H1 (cell line): Measurements from ENCODE around the gene GRIA4. TPM values are rescaled to one million over a fixed set of nuclear protein-coding genes. Genes with fewer than 3 reads are reported as not detected.

ENCODE experiments used
- CHD2 ChIP-seq: IDR thresholded peaks from 2 replicates; pipeline ENCODE4 v1.6.1; 2012; ENCODE audit warnings: low read length, improper control_type of control experiment
- CTBP2 ChIP-seq: IDR thresholded peaks from 2 replicates; pipeline ENCODE4 v1.7.0; 2011; ENCODE audit warnings: borderline replicate concordance, mild to moderate bottlenecking, moderate library complexity, mixed read lengths, low read length; ENCODE audit not compliant: insufficient read depth, insufficient read length
- FOSL1 ChIP-seq: IDR thresholded peaks from 2 replicates; pipeline ENCODE4 v1.6.1; 2011; ENCODE audit warnings: mild to moderate bottlenecking, low read depth, low read length, moderate library complexity; ENCODE audit not compliant: insufficient read depth
- GABPA ChIP-seq: IDR thresholded peaks from 2 replicates; pipeline ENCODE4 v1.6.1; 2011; ENCODE audit warnings: mild to moderate bottlenecking, low read length, moderate library complexity, borderline replicate concordance; ENCODE audit not compliant: insufficient read depth
- JUN ChIP-seq: IDR thresholded peaks from 2 replicates; pipeline ENCODE4 v1.6.1; 2011; ENCODE audit warnings: low read depth, mild to moderate bottlenecking, improper control_type of control experiment, low read length
- NANOG ChIP-seq: IDR thresholded peaks from 2 replicates; pipeline ENCODE4 v1.6.1; 2011; ENCODE audit warnings: low read length, low read depth, mild to moderate bottlenecking, inconsistent platforms; ENCODE audit not compliant: insufficient read depth, poor library complexity, severe bottlenecking
- RBBP5 ChIP-seq: IDR thresholded peaks from 2 replicates; pipeline ENCODE4 v1.7.1; 2012; ENCODE audit warnings: low read depth, mild to moderate bottlenecking, inconsistent platforms, low read length, moderate library complexity, borderline replicate concordance
- SRF ChIP-seq: IDR thresholded peaks from 2 replicates; pipeline ENCODE4 v1.6.1; 2011; ENCODE audit warnings: mild to moderate bottlenecking, low read depth, low read length, moderate library complexity
- SUZ12 ChIP-seq: fragments of 200-600 bp; sonication (generic); IDR thresholded peaks from 2 replicates; pipeline ENCODE4 v1.6.1; 2012; ENCODE audit warnings: mild to moderate bottlenecking, inconsistent platforms, low read length, moderate library complexity, mixed read lengths
- TEAD4 ChIP-seq: IDR thresholded peaks from 2 replicates; pipeline ENCODE4 v1.6.1; 2012; ENCODE audit warnings: low read depth, low read length, inconsistent platforms, mixed read lengths
- YY1 ChIP-seq: IDR thresholded peaks from 2 replicates; pipeline ENCODE4 v1.6.1; 2011; ENCODE audit warnings: low read depth, mild to moderate bottlenecking, low read length
- polyA plus RNA-seq, 7 experiments: library from polyadenylated mRNA; depleted of rRNA in 3 of 7; stranded (reverse) in 5 of 7; unstranded in 2 of 7; fragments of >200 nt in 5 of 7; fragments of 200-250 nt in 2 of 7; gene quantifications; 1 replicate in 5 of 7; 2 replicates in 1 of 7; 4 replicates in 1 of 7; pipeline versions ENCODE4 v1.2.1 to v1.2.3, GENCODE V29; 2011 to 2013; ENCODE audit warnings: missing spikeins in 2 of 7, mixed read lengths in 2 of 7
- total RNA-seq: library from RNA; stranded (reverse); fragmentation: NEBNext Ultra II Directional; extraction: Animal tissue kit (Norgen Biotek cat#: 25700); gene quantifications from 2 replicates; pipeline ENCODE4 v1.2.1, GENCODE V29; 2021
- TF ChIP-seq, protein P1 (sequence below): fragments of 300-600 bp; sonication (generic); IDR thresholded peaks from 2 replicates; pipeline ENCODE4 v1.7.1; 2012; ENCODE audit warnings: low read length, moderate library complexity, mild to moderate bottlenecking, inconsistent platforms; ENCODE audit not compliant: insufficient replicate concordance

Gene GRIA4
- total and polyA plus RNA-seq, 2 of the 8 experiments (the other 6 are each of a cell fraction or from before 2014, with no cell fraction given): 12.5 to 21.8 TPM

DNA sequence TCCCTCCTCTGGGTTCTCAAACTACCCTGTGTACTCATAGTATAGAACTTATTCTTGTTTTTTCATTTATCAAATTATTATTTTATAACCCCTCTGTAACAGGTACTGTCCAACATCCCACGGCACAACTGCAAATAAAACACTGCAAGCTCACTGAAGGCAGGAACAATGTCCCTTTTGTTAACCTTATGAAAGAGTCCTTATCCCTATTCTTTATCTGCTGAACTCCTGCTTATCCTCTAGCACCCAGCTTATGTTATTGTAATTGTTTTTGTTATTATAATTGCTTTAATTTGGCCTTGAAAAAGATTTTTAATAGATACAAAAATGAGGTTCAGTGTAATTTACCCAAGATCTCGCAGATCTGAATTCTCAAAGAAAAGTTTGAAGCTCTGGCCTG is 281.8 kb downstream of the GRIA4 start (continued):
- TF ChIP-seq, protein P1, sequence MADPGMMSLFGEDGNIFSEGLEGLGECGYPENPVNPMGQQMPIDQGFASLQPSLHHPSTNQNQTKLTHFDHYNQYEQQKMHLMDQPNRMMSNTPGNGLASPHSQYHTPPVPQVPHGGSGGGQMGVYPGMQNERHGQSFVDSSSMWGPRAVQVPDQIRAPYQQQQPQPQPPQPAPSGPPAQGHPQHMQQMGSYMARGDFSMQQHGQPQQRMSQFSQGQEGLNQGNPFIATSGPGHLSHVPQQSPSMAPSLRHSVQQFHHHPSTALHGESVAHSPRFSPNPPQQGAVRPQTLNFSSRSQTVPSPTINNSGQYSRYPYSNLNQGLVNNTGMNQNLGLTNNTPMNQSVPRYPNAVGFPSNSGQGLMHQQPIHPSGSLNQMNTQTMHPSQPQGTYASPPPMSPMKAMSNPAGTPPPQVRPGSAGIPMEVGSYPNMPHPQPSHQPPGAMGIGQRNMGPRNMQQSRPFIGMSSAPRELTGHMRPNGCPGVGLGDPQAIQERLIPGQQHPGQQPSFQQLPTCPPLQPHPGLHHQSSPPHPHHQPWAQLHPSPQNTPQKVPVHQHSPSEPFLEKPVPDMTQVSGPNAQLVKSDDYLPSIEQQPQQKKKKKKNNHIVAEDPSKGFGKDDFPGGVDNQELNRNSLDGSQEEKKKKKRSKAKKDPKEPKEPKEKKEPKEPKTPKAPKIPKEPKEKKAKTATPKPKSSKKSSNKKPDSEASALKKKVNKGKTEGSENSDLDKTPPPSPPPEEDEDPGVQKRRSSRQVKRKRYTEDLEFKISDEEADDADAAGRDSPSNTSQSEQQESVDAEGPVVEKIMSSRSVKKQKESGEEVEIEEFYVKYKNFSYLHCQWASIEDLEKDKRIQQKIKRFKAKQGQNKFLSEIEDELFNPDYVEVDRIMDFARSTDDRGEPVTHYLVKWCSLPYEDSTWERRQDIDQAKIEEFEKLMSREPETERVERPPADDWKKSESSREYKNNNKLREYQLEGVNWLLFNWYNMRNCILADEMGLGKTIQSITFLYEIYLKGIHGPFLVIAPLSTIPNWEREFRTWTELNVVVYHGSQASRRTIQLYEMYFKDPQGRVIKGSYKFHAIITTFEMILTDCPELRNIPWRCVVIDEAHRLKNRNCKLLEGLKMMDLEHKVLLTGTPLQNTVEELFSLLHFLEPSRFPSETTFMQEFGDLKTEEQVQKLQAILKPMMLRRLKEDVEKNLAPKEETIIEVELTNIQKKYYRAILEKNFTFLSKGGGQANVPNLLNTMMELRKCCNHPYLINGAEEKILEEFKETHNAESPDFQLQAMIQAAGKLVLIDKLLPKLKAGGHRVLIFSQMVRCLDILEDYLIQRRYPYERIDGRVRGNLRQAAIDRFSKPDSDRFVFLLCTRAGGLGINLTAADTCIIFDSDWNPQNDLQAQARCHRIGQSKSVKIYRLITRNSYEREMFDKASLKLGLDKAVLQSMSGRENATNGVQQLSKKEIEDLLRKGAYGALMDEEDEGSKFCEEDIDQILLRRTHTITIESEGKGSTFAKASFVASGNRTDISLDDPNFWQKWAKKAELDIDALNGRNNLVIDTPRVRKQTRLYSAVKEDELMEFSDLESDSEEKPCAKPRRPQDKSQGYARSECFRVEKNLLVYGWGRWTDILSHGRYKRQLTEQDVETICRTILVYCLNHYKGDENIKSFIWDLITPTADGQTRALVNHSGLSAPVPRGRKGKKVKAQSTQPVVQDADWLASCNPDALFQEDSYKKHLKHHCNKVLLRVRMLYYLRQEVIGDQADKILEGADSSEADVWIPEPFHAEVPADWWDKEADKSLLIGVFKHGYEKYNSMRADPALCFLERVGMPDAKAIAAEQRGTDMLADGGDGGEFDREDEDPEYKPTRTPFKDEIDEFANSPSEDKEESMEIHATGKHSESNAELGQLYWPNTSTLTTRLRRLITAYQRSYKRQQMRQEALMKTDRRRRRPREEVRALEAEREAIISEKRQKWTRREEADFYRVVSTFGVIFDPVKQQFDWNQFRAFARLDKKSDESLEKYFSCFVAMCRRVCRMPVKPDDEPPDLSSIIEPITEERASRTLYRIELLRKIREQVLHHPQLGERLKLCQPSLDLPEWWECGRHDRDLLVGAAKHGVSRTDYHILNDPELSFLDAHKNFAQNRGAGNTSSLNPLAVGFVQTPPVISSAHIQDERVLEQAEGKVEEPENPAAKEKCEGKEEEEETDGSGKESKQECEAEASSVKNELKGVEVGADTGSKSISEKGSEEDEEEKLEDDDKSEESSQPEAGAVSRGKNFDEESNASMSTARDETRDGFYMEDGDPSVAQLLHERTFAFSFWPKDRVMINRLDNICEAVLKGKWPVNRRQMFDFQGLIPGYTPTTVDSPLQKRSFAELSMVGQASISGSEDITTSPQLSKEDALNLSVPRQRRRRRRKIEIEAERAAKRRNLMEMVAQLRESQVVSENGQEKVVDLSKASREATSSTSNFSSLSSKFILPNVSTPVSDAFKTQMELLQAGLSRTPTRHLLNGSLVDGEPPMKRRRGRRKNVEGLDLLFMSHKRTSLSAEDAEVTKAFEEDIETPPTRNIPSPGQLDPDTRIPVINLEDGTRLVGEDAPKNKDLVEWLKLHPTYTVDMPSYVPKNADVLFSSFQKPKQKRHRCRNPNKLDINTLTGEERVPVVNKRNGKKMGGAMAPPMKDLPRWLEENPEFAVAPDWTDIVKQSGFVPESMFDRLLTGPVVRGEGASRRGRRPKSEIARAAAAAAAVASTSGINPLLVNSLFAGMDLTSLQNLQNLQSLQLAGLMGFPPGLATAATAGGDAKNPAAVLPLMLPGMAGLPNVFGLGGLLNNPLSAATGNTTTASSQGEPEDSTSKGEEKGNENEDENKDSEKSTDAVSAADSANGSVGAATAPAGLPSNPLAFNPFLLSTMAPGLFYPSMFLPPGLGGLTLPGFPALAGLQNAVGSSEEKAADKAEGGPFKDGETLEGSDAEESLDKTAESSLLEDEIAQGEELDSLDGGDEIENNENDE: no peak
- no peak for TF ChIP-seq FOSL1
- no peak for TF ChIP-seq RBBP5
- no peak for TF ChIP-seq CHD2
- no peak for TF ChIP-seq SUZ12
- no peak for TF ChIP-seq JUN
- no peak for TF ChIP-seq SRF
- no peak for TF ChIP-seq GABPA
- TF ChIP-seq TEAD4: no peak
- no peak for TF ChIP-seq NANOG
- no peak for TF ChIP-seq CTBP2
- no peak for TF ChIP-seq YY1
